ENCODE results near the gene CECR2.

The CECR2 gene

GRCh38 chr22:17401728-17402127, 32.5 kb downstream of the CECR2 start:
- H3K4me3 ChIP-seq (ENCODE audit: low read depth, low read length), result no peak overlapping the region
- TF ChIP-seq CTCF (IDR thresholded peaks at IDR 0.05; ENCODE audit: low read depth, low read length), result no peak

- no peak for TF ChIP-seq CTCF (IDR thresholded peaks at IDR 0.05; ENCODE audit: low read depth, low read length)
- H3K4me3 ChIP-seq (ENCODE audit: low read depth, low read length), result no peak overlapping the region
Observed at GRCh38 chr22:17402293-17402692, 33.0 kb downstream of the CECR2 start.

- H3K4me3 ChIP-seq (ENCODE audit: low read depth, low read length), result no peak overlapping the region
- no peak for TF ChIP-seq CTCF (IDR thresholded peaks at IDR 0.05; ENCODE audit: low read depth, low read length)
Observed at GRCh38 chr22:17403906-17404305, 34.6 kb downstream of the CECR2 start.

- no peak for TF ChIP-seq CTCF (IDR thresholded peaks at IDR 0.05; ENCODE audit: low read depth, low read length)
- no peak overlapping the region for H3K4me3 ChIP-seq (ENCODE audit: low read depth, low read length)
Observed at GRCh38 chr22:17407643-17408042, 38.4 kb downstream of the CECR2 start.

- H3K4me3 ChIP-seq (ENCODE audit: low read depth, low read length), result no peak overlapping the region
- TF ChIP-seq CTCF (IDR thresholded peaks at IDR 0.05; ENCODE audit: low read depth, low read length), result no peak
Observed at GRCh38 chr22:17410576-17410975, 41.3 kb downstream of the CECR2 start.

- TF ChIP-seq CTCF (IDR thresholded peaks at IDR 0.05; ENCODE audit: low read depth, low read length), result no peak
- no peak overlapping the region for H3K4me3 ChIP-seq (ENCODE audit: low read depth, low read length)
Observed at GRCh38 chr22:17411213-17411612, 42.0 kb downstream of the CECR2 start.

- no peak for TF ChIP-seq CTCF (IDR thresholded peaks at IDR 0.05; ENCODE audit: low read depth, low read length)
- no peak overlapping the region for H3K4me3 ChIP-seq (ENCODE audit: low read depth, low read length)
Observed at GRCh38 chr22:17412232-17412631, 43.0 kb downstream of the CECR2 start.

All from WI38 (cell line).